ENCODE data around the gene MAGEB16.

MAGEB16 gene

GRCh38 chrX:35842674-35843073 lies 44.5 kb downstream of the MAGEB16 start:
- no peak for DNase-seq
- intact Hi-C loops (cut with DNase I; ENCODE audit: low total_unique reads): no loop called here
- no peak overlapping the region for H3K4me3 ChIP-seq
- H3K36me3 ChIP-seq: no peaks in the 10 kb centered on the region
- TF ChIP-seq, protein P1, sequence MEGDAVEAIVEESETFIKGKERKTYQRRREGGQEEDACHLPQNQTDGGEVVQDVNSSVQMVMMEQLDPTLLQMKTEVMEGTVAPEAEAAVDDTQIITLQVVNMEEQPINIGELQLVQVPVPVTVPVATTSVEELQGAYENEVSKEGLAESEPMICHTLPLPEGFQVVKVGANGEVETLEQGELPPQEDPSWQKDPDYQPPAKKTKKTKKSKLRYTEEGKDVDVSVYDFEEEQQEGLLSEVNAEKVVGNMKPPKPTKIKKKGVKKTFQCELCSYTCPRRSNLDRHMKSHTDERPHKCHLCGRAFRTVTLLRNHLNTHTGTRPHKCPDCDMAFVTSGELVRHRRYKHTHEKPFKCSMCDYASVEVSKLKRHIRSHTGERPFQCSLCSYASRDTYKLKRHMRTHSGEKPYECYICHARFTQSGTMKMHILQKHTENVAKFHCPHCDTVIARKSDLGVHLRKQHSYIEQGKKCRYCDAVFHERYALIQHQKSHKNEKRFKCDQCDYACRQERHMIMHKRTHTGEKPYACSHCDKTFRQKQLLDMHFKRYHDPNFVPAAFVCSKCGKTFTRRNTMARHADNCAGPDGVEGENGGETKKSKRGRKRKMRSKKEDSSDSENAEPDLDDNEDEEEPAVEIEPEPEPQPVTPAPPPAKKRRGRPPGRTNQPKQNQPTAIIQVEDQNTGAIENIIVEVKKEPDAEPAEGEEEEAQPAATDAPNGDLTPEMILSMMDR (IDR thresholded peaks at IDR 0.05): no peak
- H3K27ac ChIP-seq: no peak overlapping the region
- H3K9me3 ChIP-seq: no peaks in the 10 kb centered on the region
- no peaks in the 10 kb centered on the region for H3K27me3 ChIP-seq
- no peaks in the 10 kb centered on the region for H3K4me1 ChIP-seq

DNA sequence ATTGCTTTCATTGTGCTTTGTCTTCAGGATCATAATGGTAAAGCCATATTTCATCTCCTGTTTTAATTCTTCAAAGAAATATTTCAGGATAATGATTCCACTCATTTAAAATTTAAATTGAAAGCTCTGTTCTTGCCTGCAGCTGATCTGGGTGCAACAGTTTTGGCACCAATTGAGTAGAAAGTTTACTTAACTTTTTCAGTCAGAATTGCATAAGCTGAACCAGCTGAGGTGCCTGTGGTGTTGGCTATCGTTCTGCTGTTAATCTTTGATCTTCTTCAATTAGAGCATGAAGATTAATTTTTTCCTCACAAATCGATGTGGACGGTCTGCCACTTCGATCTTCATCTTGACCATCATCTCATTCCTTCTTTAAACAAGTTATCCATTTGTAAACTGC lies 49.6 kb downstream of the MAGEB16 start:
- intact Hi-C loops (cut with DNase I; ENCODE audit: low total_unique reads): no loop called here
- TF ChIP-seq, protein P1 (IDR thresholded peaks at IDR 0.05): no peak
- H3K27ac ChIP-seq: no peak overlapping the region
- no peak overlapping the region for H3K4me3 ChIP-seq
- no peaks in the 10 kb centered on the region for H3K9me3 ChIP-seq
- DNase-seq: no peak
- H3K36me3 ChIP-seq: no peaks in the 10 kb centered on the region
- H3K4me1 ChIP-seq: no peaks in the 10 kb centered on the region
- H3K27me3 ChIP-seq: no peaks in the 10 kb centered on the region
